Caco-2 (cell line): Measurements from ENCODE around the gene IFITM5. TPM values are rescaled to one million over a fixed set of nuclear protein-coding genes. Genes with fewer than 3 reads are reported as not detected.

ENCODE experiments used
- BruUV-seq: library from RNA; stranded (reverse); fragments of 400-500 nt; replicated peaks from 2 replicates; lab custom pipeline; 2021; lab: Mats Ljungman, UMichigan
- CTCF ChIA-PET: fragments of 300-600 bp; sonication (Branson Sonifier 250); formaldehyde crosslinking; loops from one replicate; lab custom pipeline; 2022; ENCODE audit warnings: antibody characterized with exemption; lab: Charles Lee
- POLR2A ChIA-PET: fragments of 300-600 bp; sonication (Branson Sonifier 250); formaldehyde crosslinking; loops from one replicate; lab custom pipeline; 2022; ENCODE audit warnings: antibody characterized with exemption; lab: Charles Lee
- DNase-seq, 2 experiments: peaks; one replicate each; pipeline versions ENCODE4 v3.0.0 to v3.0.0-alpha.2; 2020 to 2022
- H3K27me3 ChIP-seq: replicated peaks from 2 replicates; pipeline ENCODE4 v1.6.0; 2011; ENCODE audit warnings: low read length; ENCODE audit not compliant: control insufficient read depth, insufficient read depth
- H3K36me3 ChIP-seq: 2 replicates; pipeline ENCODE4 v1.5.1; 2011; ENCODE audit warnings: low read length; ENCODE audit not compliant: control insufficient read depth, insufficient read depth
- H3K4me1 ChIP-seq: fragments of 250-450 bp; sonication (Bioruptor Pico); 2 replicates; pipeline ENCODE4 v1.5.1; 2020; ENCODE audit warnings: mild to moderate bottlenecking
- H3K4me3 ChIP-seq: 2 replicates; pipeline ENCODE4 v1.5.1; 2011; ENCODE audit warnings: low read depth, mild to moderate bottlenecking, control low read depth, low read length
- H3K9me3 ChIP-seq: fragments of 250-450 bp; sonication (Bioruptor Pico); 2 replicates; pipeline ENCODE4 v1.5.1; 2020; ENCODE audit warnings: mild to moderate bottlenecking, moderate library complexity
- H3K27ac Mint-ChIP-seq: one replicate; pipeline ENCODE4 v1.8.0; 2022; ENCODE audit warnings: mixed read lengths; ENCODE audit not compliant: unreplicated experiment
- H3K27me3 Mint-ChIP-seq: one replicate; pipeline ENCODE4 v1.8.0; 2022; ENCODE audit warnings: mixed read lengths; ENCODE audit not compliant: insufficient read depth, unreplicated experiment
- H3K36me3 Mint-ChIP-seq: one replicate; pipeline ENCODE4 v1.8.0; 2022; ENCODE audit warnings: mild to moderate bottlenecking, mixed read lengths; ENCODE audit not compliant: insufficient read depth, unreplicated experiment
- H3K4me1 Mint-ChIP-seq: one replicate; pipeline ENCODE4 v1.8.0; 2022; ENCODE audit warnings: low read depth, mixed read lengths; ENCODE audit not compliant: unreplicated experiment
- H3K4me3 Mint-ChIP-seq: one replicate; pipeline ENCODE4 v1.8.0; 2022; ENCODE audit warnings: mild to moderate bottlenecking, moderate library complexity, mixed read lengths; ENCODE audit not compliant: unreplicated experiment
- H3K9me3 Mint-ChIP-seq: one replicate; pipeline ENCODE4 v1.8.0; 2022; ENCODE audit warnings: mixed read lengths; ENCODE audit not compliant: unreplicated experiment
- intact Hi-C: fragments of 100-400 bp; cut with micrococcal nuclease; formaldehyde crosslinking; loops from one replicate; pipeline ENCODE4 v1.10.0; 2022; ENCODE audit not compliant: unreplicated experiment
- total RNA-seq: library from RNA; stranded (reverse); gene quantifications from 2 replicates; pipeline ENCODE4 v1.2.3, GENCODE V29; 2022
- TF ChIP-seq, protein P1 (sequence below), 2 experiments: fragments of 200-600 bp in 1 of 2; IDR thresholded peaks; 1 replicate in 1 of 2; 2 replicates in 1 of 2; pipeline versions ENCODE4 v1.5.1 to v1.8.0; 2011 to 2022; ENCODE audit warnings: antibody characterized with exemption in 1 of 2, control low read depth in 1 of 2, inconsistent platforms in 1 of 2, low read depth in 1 of 2, low read length in 1 of 2, mild to moderate bottlenecking in 1 of 2, moderate library complexity in 1 of 2; ENCODE audit not compliant: insufficient read depth in 1 of 2, severe bottlenecking in 1 of 2, unreplicated experiment in 1 of 2

IFITM5 gene
- total RNA-seq, 1 experiment from 2014 or later, result not detected

GRCh38 chr11:283405-284104, 15.8 kb downstream of the IFITM5 start:
- ChIA-PET POLR2A (no interaction called here), CTCF (interaction anchor here (1.2 kb wide), 1 partner anchor 33 kb away, joined by 3 read pairs; no protein-coding TSS in a partner anchor)
- Histone ChIP-seq H3K9me3 (no peaks in the 10 kb centered on the region), H3K27me3 (peaks cover 5% of the 10 kb centered on the region), H3K36me3 (no peaks in the 10 kb centered on the region), H3K4me1 (peaks cover 17% of the 10 kb centered on the region), H3K4me3 (no peak overlapping the region)
- TF ChIP-seq, protein P1, sequence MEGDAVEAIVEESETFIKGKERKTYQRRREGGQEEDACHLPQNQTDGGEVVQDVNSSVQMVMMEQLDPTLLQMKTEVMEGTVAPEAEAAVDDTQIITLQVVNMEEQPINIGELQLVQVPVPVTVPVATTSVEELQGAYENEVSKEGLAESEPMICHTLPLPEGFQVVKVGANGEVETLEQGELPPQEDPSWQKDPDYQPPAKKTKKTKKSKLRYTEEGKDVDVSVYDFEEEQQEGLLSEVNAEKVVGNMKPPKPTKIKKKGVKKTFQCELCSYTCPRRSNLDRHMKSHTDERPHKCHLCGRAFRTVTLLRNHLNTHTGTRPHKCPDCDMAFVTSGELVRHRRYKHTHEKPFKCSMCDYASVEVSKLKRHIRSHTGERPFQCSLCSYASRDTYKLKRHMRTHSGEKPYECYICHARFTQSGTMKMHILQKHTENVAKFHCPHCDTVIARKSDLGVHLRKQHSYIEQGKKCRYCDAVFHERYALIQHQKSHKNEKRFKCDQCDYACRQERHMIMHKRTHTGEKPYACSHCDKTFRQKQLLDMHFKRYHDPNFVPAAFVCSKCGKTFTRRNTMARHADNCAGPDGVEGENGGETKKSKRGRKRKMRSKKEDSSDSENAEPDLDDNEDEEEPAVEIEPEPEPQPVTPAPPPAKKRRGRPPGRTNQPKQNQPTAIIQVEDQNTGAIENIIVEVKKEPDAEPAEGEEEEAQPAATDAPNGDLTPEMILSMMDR (IDR thresholded peaks at IDR 0.05; ENCODE audit: insufficient read depth in 1 of 2, low read depth in 1 of 2, low read length in 1 of 2, severe bottlenecking in 1 of 2, unreplicated experiment in 1 of 2), result no peak
- Mint-ChIP-seq H3K27me3 (peaks cover 26% of the 10 kb centered on the region), H3K9me3 (no peaks in the 10 kb centered on the region), H3K36me3 (peaks cover 11% of the 10 kb centered on the region), H3K4me1 (peaks cover 7% of the 10 kb centered on the region), H3K27ac (no peak overlapping the region), H3K4me3 (no peak overlapping the region)
- intact Hi-C loops, result no loop called here
- peak in 1 of 2 experiments; percentile 17 for DNase-seq
- BruUV-seq, result no TSS peak

DNA sequence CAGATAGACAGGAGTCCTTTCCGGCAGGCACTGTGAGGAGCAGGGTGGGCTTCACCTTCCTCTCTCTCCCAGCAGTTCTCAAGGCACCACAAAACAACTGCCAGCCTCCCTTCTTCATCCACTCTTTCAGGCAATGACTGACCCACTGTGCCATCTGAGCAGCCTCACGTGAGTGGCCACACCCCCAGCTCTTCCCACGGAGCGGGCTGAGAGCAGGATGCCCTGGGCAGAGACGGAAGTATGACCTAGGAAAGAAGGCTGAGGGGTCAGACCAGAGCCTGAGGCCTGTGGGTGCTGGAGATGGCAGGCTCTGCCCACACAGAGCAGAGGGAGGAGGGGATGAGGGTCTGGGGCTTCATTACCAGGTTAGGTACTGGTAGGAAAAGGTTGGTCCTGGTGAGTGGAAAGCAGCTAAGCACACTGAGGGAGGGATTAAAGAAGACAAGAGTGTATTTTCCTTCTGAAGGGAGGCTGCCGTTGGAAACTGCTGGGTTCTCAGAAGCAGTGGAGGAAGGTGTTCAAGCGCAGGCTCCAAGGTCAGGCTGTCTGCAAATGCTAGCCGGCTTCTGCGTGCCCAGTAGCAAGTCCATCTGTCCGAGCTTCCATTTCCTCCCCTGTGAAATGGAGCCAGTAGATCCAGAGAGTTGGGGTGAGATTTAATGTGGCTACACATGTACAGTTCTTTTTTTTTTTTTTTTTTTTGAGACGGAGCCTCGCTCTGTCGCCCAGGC, 16.5 kb downstream of the IFITM5 start:
- CTCF ChIA-PET, result interaction anchor here (1.2 to 1.3 kb wide), 2 partner anchors 22 to 32 kb away, joined by 3 read pairs; no protein-coding TSS in a partner anchor

GRCh38 chr11:282171-282570, 17.2 kb downstream of the IFITM5 start:
- ChIA-PET CTCF (interaction anchor here (0.6 to 1.6 kb wide), 3 partner anchors 9 to 32 kb away, joined by 3 to 4 read pairs (median 3); no protein-coding TSS in a partner anchor), POLR2A (interaction anchor here (1.3 kb wide), 1 partner anchor 75 kb away, joined by 8 read pairs; the partner anchor contains the start of gene BET1L)
- Mint-ChIP-seq H3K9me3 (no peaks in the 10 kb centered on the region), H3K27me3 (peaks cover 26% of the 10 kb centered on the region), H3K27ac (no peak overlapping the region), H3K36me3 (peaks cover 5% of the 10 kb centered on the region), H3K4me3 (peak overlapping the region; percentile 7), H3K4me1 (peaks cover 4% of the 10 kb centered on the region)
- no TSS peak for BruUV-seq
- Histone ChIP-seq H3K9me3 (no peaks in the 10 kb centered on the region), H3K36me3 (no peaks in the 10 kb centered on the region), H3K4me3 (no peak overlapping the region), H3K4me1 (peaks cover 17% of the 10 kb centered on the region), H3K27me3 (peaks cover 5% of the 10 kb centered on the region)
- TF ChIP-seq, protein P1 (IDR thresholded peaks at IDR 0.05; ENCODE audit: insufficient read depth in 1 of 2, low read depth in 1 of 2, low read length in 1 of 2, severe bottlenecking in 1 of 2, unreplicated experiment in 1 of 2), result no peak
- DNase-seq, result peak in 1 of 2 experiments; percentile 30
- intact Hi-C loops, result no loop called here

More for the DNA sequence above, 16.5 kb downstream of the IFITM5 start:
- no peak overlapping the region for H3K4me3 ChIP-seq
- POLR2A ChIA-PET, result interaction anchor here (1.3 kb wide), 1 partner anchor 76 kb away, joined by 8 read pairs; the partner anchor contains the start of gene BET1L
- Mint-ChIP-seq H3K4me1 (peaks cover 7% of the 10 kb centered on the region), H3K4me3 (no peak overlapping the region), H3K27ac (no peak overlapping the region), H3K36me3 (peaks cover 8% of the 10 kb centered on the region), H3K27me3 (peaks cover 26% of the 10 kb centered on the region), H3K9me3 (no peaks in the 10 kb centered on the region)
- no peak for DNase-seq
- no peaks in the 10 kb centered on the region for H3K36me3 ChIP-seq
- H3K9me3 ChIP-seq, result no peaks in the 10 kb centered on the region
- TF ChIP-seq, protein P1 (IDR thresholded peaks at IDR 0.05; ENCODE audit: insufficient read depth in 1 of 2, low read depth in 1 of 2, low read length in 1 of 2, severe bottlenecking in 1 of 2, unreplicated experiment in 1 of 2), result no peak
- no TSS peak for BruUV-seq
- intact Hi-C loops, result no loop called here
- peaks cover 5% of the 10 kb centered on the region for H3K27me3 ChIP-seq
- H3K4me1 ChIP-seq, result peaks cover 17% of the 10 kb centered on the region
